Heart right ventricle (tissue), 16 donors: ENCODE results near the gene DSCAM. TPM values are rescaled to one million over a fixed set of nuclear protein-coding genes. Genes with fewer than 3 reads are reported as not detected.

Experiments used
- ATAC-seq, 8 donors: fragments of 200-7000 bp; cut with Tn5 transposase; one replicate each; pipeline ENCODE4 v1.9.1; 2020; ENCODE audit warnings: mild to moderate bottlenecking in 8 of 8, moderate library complexity in 8 of 8, moderate number of reproducible peaks in 1 of 8
- DNase-seq, 2 donors: peaks; one replicate each; pipeline ENCODE4 v3.0.0-alpha.2; 2020
- H3K27ac ChIP-seq, 10 donors: fragments of 200-600 bp; sonication (generic) in 2 of 10; one replicate each; pipeline versions ENCODE4 v1.5.0 to v1.8.0; 2020 to 2022; ENCODE audit warnings: mild to moderate bottlenecking in 3 of 10
- H3K27me3 ChIP-seq, 7 donors: fragments of 200-600 bp; one replicate each; pipeline ENCODE4 v1.8.0; 2021 to 2022; ENCODE audit warnings: mild to moderate bottlenecking in 2 of 7
- H3K36me3 ChIP-seq, 9 donors: fragments of 200-600 bp; sonication (generic) in 1 of 9; one replicate each; pipeline versions ENCODE4 v1.5.0 to v1.8.0; 2020 to 2022; ENCODE audit warnings: mild to moderate bottlenecking in 2 of 9
- H3K4me1 ChIP-seq, 9 donors: fragments of 200-600 bp; sonication (generic) in 1 of 9; one replicate each; pipeline versions ENCODE4 v1.5.0 to v1.8.0; 2020 to 2022; ENCODE audit warnings: mild to moderate bottlenecking in 4 of 9
- H3K4me3 ChIP-seq, 10 donors: fragments of 200-600 bp; sonication (generic) in 2 of 10; one replicate each; pipeline versions ENCODE4 v1.5.0 to v1.8.0; 2020 to 2022; ENCODE audit warnings: mild to moderate bottlenecking in 7 of 10, moderate library complexity in 2 of 10
- H3K9me3 ChIP-seq, 11 donors: fragments of 200-600 bp in 10 of 11; sonication (generic) in 2 of 11; one replicate each; pipeline versions ENCODE4 v1.5.0 to v1.8.0; 2013 to 2022; ENCODE audit warnings: mild to moderate bottlenecking in 2 of 11, control low read depth in 1 of 11, moderate library complexity in 1 of 11
- CTCF ChIP-seq, 9 donors: fragments of 200-600 bp; sonication (generic) in 2 of 9; IDR thresholded peaks; one replicate each; pipeline versions ENCODE4 v1.5.0 to v1.8.0; 2021 to 2022; ENCODE audit warnings: antibody characterized with exemption in 9 of 9, mild to moderate bottlenecking in 5 of 9, moderate library complexity in 1 of 9
- whole genome bisulfite sequencing, 2 donors: extraction: QIAGEN DNeasy Blood & Tissue Kit; methylation state at CpG; one replicate each; pipeline ENCODE4 v1.1.7; 2013; ENCODE audit warnings: inconsistent platforms in 1 of 2; 5-methylcytosine and 5-hydroxymethylcytosine counted together
- intact Hi-C, 10 donors: fragments of 100-400 bp; cut with DNase I; formaldehyde crosslinking; loops; one replicate each; pipeline versions ENCODE4 v1.11.1 to v1.14.2; 2022
- polyA plus RNA-seq, 2 donors: library from polyadenylated mRNA; stranded (reverse); fragments of 200-250 nt; gene quantifications; one replicate each; pipeline ENCODE4 v1.2.3, GENCODE V29; 2013
- total RNA-seq, 10 donors: library from RNA; stranded (reverse); fragmentation: NEBNext Ultra II Directional in 3 of 10; extraction: Animal tissue kit (Norgen Biotek cat#: 25700) in 3 of 10; gene quantifications; one replicate each; pipeline versions ENCODE4 v1.2.1 to v1.2.4, GENCODE V29; 2021 to 2023
- donor health status: Arrhythmogenic right ventricular cardiomyopathy.
- donor health status: ischemic (EF 13 %, LVEDD 7.1; RV severe dilation, severe dysfunction).
- donor health status: healthy with polysubstance abuse.
- donor health status: DM: no; HTN: yes; CAD: no.
- donor health status: DM: no; HTN: no; CAD: no.
- donor health status: ischemic (EF 25% LVEDD 6.9; RV normal size, moderate dysfunction).
- donor health status: ischemic (EF 25% LVEDD 5.7; RV mildly dilated, moderate dysfunction).
- donor health status: healthy.
- donor health status: DM: yes; HTN: yes; CAD: no.
- donor health status: Ischemic cardiomyopathy.
- donor health status: ischemic (EF 35%, LVEDD 5.7; RV mildly dilated, moderate dysfunction).
- donor health status: nonischemic (EF 11% LVEDD 7.7; RV severe dilation, severe dysfunction).
- donor health status: DM: yes; HTN: yes; CAD: no.
- donor health status: PGD.
- donor health status: ischemic (EF 29% LVEDD 5.4; RV normal size, mild dysfunction).
- donor health status: nonischemic (EF 23%, LVEDD 6.1; RV moderate dilation, normal function).

The DSCAM gene
- total and polyA plus RNA-seq, 12 donors, result 0.03 to 0.04 TPM; not detected in 10

DNA sequence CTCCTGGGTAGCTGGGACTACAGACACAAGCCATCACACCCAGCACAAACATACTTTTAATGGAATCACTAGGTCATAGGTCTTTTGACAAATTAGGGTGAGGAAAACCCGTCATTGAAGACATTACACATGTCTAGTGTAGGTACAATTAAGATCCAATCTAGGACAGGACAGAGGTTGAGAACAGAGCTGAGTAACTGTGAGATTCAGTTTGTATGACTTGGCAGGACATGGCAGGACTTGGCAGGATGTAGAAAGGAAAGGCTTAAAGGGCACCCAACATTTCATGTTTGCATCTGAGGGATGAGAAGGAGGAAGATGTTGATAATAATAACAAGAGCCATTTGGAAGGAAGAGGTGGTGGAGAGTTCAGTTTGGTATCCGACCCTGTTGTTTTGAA lies 496.0 kb downstream of the DSCAM start:
- H3K9me3 ChIP-seq, result peaks cover 0 to 8% (median 0%) of the 10 kb centered on the region in 11 donors
- H3K27me3 ChIP-seq, result peaks cover 0 to 5% (median 0%) of the 10 kb centered on the region in 7 donors
- TF ChIP-seq CTCF (IDR thresholded peaks at IDR 0.05), result no peak
- intact Hi-C loops, result no loop called here
- H3K36me3 ChIP-seq, result no peaks in the 10 kb centered on the region
- no peak overlapping the region for H3K27ac ChIP-seq
- no peaks in the 10 kb centered on the region for H3K4me1 ChIP-seq
- DNase-seq (no peak), ATAC-seq (peak in 3 of 8 donors; percentile 46 to 85 (median 63))
- 43 to 44% methylated on average over 2 of the region's 2 CpGs for WGBS, 2 donors
- no peak overlapping the region for H3K4me3 ChIP-seq

GRCh38 chr21:40349591-40349990 lies 497.4 kb downstream of the DSCAM start:
- H3K9me3 ChIP-seq, result peaks cover 0 to 3% (median 0%) of the 10 kb centered on the region in 11 donors
- TF ChIP-seq CTCF (IDR thresholded peaks at IDR 0.05), result no peak
- no peaks in the 10 kb centered on the region for H3K36me3 ChIP-seq
- intact Hi-C loops, result no loop called here
- no peak overlapping the region for H3K27ac ChIP-seq
- ATAC-seq (no peak), DNase-seq (no peak)
- 73 to 86% methylated on average over 2 of the region's 2 CpGs for WGBS, 2 donors
- peaks cover 0 to 11% (median 0%) of the 10 kb centered on the region in 7 donors for H3K27me3 ChIP-seq
- no peak overlapping the region for H3K4me3 ChIP-seq
- no peaks in the 10 kb centered on the region for H3K4me1 ChIP-seq

GRCh38 chr21:40345711-40346321 lies 501.1 kb downstream of the DSCAM start:
- intact Hi-C loops, result no loop called here
- Histone ChIP-seq H3K4me1 (no peaks in the 10 kb centered on the region), H3K27ac (no peak overlapping the region), H3K27me3 (peaks cover 0 to 11% (median 0%) of the 10 kb centered on the region in 7 donors), H3K36me3 (no peaks in the 10 kb centered on the region), H3K4me3 (no peak overlapping the region), H3K9me3 (no peaks in the 10 kb centered on the region)
- no peak for TF ChIP-seq CTCF (IDR thresholded peaks at IDR 0.05)
- WGBS, 2 donors, result 86 to 88% methylated on average over 9 of the region's 9 CpGs
- ATAC-seq, result no peak
- no peak for DNase-seq

GRCh38 chr21:40340357-40340756 lies 506.6 kb downstream of the DSCAM start:
- TF ChIP-seq CTCF (IDR thresholded peaks at IDR 0.05), result no peak
- peaks cover 0 to 3% (median 0%) of the 10 kb centered on the region in 11 donors for H3K9me3 ChIP-seq
- peaks cover 0 to 8% (median 0%) of the 10 kb centered on the region in 7 donors for H3K27me3 ChIP-seq
- ATAC-seq, result no peak
- H3K36me3 ChIP-seq, result no peaks in the 10 kb centered on the region
- H3K4me1 ChIP-seq, result no peaks in the 10 kb centered on the region
- no peak overlapping the region for H3K27ac ChIP-seq
- no peak for DNase-seq
- no peak overlapping the region for H3K4me3 ChIP-seq
- intact Hi-C loops, result no loop called here
